Kidney (tissue), 14 donors: ENCODE results near the gene PDIA5. TPM values are rescaled to one million over a fixed set of nuclear protein-coding genes. Genes with fewer than 3 reads are reported as not detected.
A peak's percentile ranks its signal among the peaks of the same experiment; 100 is the strongest.

Source experiments
- DNase-seq, 5 donors: peaks; one replicate each; pipeline ENCODE4 v3.0.0-alpha.2; 2013 to 2020
- FAIRE-seq: peaks from 2 replicates; lab custom pipeline; 2012; peaks lifted over from hg19 to GRCh38; lab: Jason Lieb, UNC
- H3K27ac ChIP-seq, 2 donors: one replicate each; pipeline ENCODE4 v1.7.0; 2013; ENCODE audit warnings: low read depth in 2 of 2, low read length in 2 of 2, inconsistent platforms in 1 of 2
- H3K27me3 ChIP-seq: one replicate; pipeline ENCODE4 v1.7.1; 2013; ENCODE audit warnings: low read length, inconsistent platforms; ENCODE audit not compliant: control insufficient read depth, insufficient read depth
- H3K36me3 ChIP-seq, 3 donors: one replicate each; pipeline versions ENCODE4 v1.7.0 to v1.7.1; 2013; ENCODE audit warnings: low read length in 3 of 3, control low read depth in 1 of 3, inconsistent platforms in 1 of 3; ENCODE audit not compliant: insufficient read depth in 3 of 3, control insufficient read depth in 2 of 3
- H3K4me1 ChIP-seq, 3 donors: one replicate each; pipeline versions ENCODE4 v1.7.0 to v1.7.1; 2013; ENCODE audit warnings: low read length in 3 of 3, inconsistent platforms in 1 of 3, low read depth in 1 of 3; ENCODE audit not compliant: control insufficient read depth in 2 of 3, insufficient read depth in 2 of 3
- H3K4me3 ChIP-seq, 3 donors: one replicate each; pipeline versions ENCODE4 v1.7.0 to v1.8.1; 2013; ENCODE audit warnings: low read length in 3 of 3, control low read depth in 1 of 3, inconsistent platforms in 1 of 3
- H3K9ac ChIP-seq, 3 donors: one replicate each; pipeline versions ENCODE4 v1.7.0 to v1.7.1; 2013; ENCODE audit warnings: low read length in 3 of 3, control low read depth in 1 of 3, inconsistent platforms in 1 of 3
- H3K9me3 ChIP-seq, 3 donors: one replicate each; pipeline versions ENCODE4 v1.7.0 to v1.7.1; 2013; ENCODE audit warnings: low read length in 3 of 3, control low read depth in 1 of 3, inconsistent platforms in 1 of 3; ENCODE audit not compliant: control insufficient read depth in 2 of 3, insufficient read depth in 1 of 3
- CTCF ChIP-seq: IDR thresholded peaks from 3 replicates; pipeline ENCODE4 v1.5.1; 2012; ENCODE audit warnings: mild to moderate bottlenecking, moderate library complexity, borderline replicate concordance; ENCODE audit not compliant: insufficient read depth; ENCODE audit errors: extremely low read depth
- intact Hi-C: fragments of 100-400 bp; cut with DNase I; formaldehyde crosslinking; loops from one replicate; pipeline ENCODE4 v1.11.1; 2022
- polyA plus RNA-seq: library from polyadenylated mRNA; stranded (reverse); fragments of 350-450 nt; fragmentation: Illumina TruSeq; extraction: RNeasy Lipid Tissue Mini Kit (QIAGEN cat#74804); gene quantifications from one replicate; pipeline ENCODE4 v1.2.3, GENCODE V29; 2014; ENCODE audit warnings: low read depth, low replicate concordance; ENCODE audit not compliant: insufficient read depth
- total RNA-seq: library from RNA; stranded (reverse); fragmentation: NEBNext Ultra II Directional; extraction: Animal tissue kit (Norgen Biotek cat#: 25700); gene quantifications from one replicate; pipeline ENCODE4 v1.2.1, GENCODE V29; 2021
- donor health status: control.
- donor health status: control.
- donor health status: control.
- donor health status: control.
- donor health status: control.
- donor health status: DM: yes; HTN: yes; CAD: no.
- donor health status: Normal renal cell carcinoma (clear cell type).

Gene PDIA5
- total and polyA plus RNA-seq, 2 donors from 2014 or later: 19.9 to 27.9 TPM

- DNase-seq: no peak
- Histone ChIP-seq H3K9me3 (no peaks in the 10 kb centered on the region), H3K27me3 (no peaks in the 10 kb centered on the region), H3K4me3 (no peak overlapping the region), H3K36me3 (no peaks in the 10 kb centered on the region), H3K4me1 (no peaks in the 10 kb centered on the region), H3K27ac (no peak overlapping the region), H3K9ac (no peak overlapping the region)
- peak; percentile 18 for TF ChIP-seq CTCF
- FAIRE-seq: no peak
- intact Hi-C loops: no loop called here
These were observed 30.3 kb upstream of the PDIA5 start for GRCh38 chr3:123036352-123037014.

DNA sequence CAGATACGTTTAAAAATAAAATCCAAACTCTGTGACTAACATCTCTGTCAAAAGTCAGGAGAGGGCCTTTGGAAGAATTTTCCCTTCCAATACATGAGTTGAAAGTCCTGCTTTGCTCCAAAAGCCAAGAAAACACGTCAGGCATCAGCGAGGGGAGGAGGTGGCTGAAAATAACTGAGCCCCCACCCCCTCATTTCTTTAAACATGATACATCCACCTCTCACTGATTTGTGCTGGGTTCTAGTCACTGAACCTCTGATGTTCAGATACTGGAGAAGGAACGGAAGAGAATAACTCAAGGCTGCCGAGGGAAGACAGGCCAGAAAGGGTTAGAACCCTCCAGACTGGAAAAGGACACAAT is 29.8 kb upstream of the PDIA5 start:
- DNase-seq (no peak), FAIRE-seq (no peak)
- Histone ChIP-seq H3K27me3 (no peaks in the 10 kb centered on the region), H3K4me3 (no peak overlapping the region), H3K27ac (no peak overlapping the region), H3K9ac (no peak overlapping the region), H3K9me3 (no peaks in the 10 kb centered on the region), H3K36me3 (no peaks in the 10 kb centered on the region), H3K4me1 (peaks cover 0 to 2% (median 0%) of the 10 kb centered on the region in 3 donors)
- intact Hi-C loops: no loop called here
- TF ChIP-seq CTCF: no peak

GRCh38 chr3:123038751-123039150 is 28.1 kb upstream of the PDIA5 start:
- DNase-seq (no peak), FAIRE-seq (no peak)
- no peak for TF ChIP-seq CTCF
- no peak overlapping the region for H3K27ac ChIP-seq
- no peak overlapping the region for H3K9ac ChIP-seq
- no peaks in the 10 kb centered on the region for H3K36me3 ChIP-seq
- H3K4me1 ChIP-seq: peaks cover 0 to 2% (median 0%) of the 10 kb centered on the region in 3 donors
- intact Hi-C loops: no loop called here
- H3K27me3 ChIP-seq: no peaks in the 10 kb centered on the region
- H3K9me3 ChIP-seq: no peaks in the 10 kb centered on the region
- no peak overlapping the region for H3K4me3 ChIP-seq

- no peak for TF ChIP-seq CTCF
- Histone ChIP-seq H3K36me3 (no peaks in the 10 kb centered on the region), H3K4me1 (peaks cover 0 to 2% (median 0%) of the 10 kb centered on the region in 3 donors), H3K27ac (no peak overlapping the region), H3K9ac (no peak overlapping the region), H3K27me3 (no peaks in the 10 kb centered on the region), H3K4me3 (no peak overlapping the region), H3K9me3 (no peaks in the 10 kb centered on the region)
- FAIRE-seq: no peak
- DNase-seq: no peak
- intact Hi-C loops: no loop called here
These were observed 27.6 kb upstream of the PDIA5 start for GRCh38 chr3:123039178-123039577.
